Left forelimb (tissue), 1 donor: Measurements from ENCODE around the gene PKP2.
A peak's percentile ranks its signal among the peaks of the same experiment; 100 is the strongest.

ENCODE experiments used
- DNase-seq: peaks from one replicate; pipeline ENCODE4 v3.0.0-alpha.2; 2018; ENCODE audit warnings: low spot score

PKP2 gene

DNA sequence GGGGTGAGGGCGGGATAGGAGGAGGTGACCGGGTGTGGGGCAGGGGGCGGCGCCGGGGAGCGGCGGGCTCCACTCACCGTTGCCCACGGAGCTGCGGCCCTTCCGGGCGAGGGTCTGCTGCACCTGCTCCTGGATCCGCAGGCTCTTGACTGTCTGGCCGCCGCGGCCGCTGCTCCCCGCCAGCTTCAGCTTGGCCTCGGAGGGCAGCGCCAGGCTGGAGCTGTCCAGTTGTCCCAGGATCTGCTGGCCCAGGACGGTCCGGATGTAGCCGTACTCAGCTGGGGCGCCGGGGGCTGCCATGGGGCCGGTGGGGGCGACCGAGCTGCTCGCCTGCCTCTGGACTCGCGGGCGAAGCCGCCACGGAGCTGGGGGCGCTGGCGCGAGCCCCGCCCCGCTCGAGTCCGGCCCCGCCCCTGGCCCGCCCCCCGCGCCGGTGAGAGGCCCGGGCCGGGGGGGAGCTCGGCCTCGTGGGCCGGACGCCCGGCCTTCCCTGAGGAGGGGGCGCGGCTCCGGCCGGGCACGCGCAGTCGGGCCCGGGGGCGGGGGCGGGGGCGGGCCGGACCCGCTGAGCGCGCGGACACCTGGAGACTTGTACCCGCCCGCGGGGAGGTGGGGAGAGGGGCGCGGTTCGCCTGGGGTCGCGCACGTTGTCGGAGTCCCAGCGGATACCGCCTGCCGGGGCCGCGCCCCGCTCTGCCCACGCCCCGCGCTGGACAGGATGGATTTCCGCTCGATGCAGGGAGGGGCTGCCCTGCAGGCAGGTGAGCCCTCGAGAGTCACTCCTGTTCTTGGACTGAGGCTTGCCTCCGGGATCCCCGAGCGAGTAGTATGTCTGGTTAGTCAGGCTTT lies at the start of gene PKP2:
TSS of gene PKP2 (minus strand) at position 346 of the 849 bp plus-strand sequence. CDS start at position 300, 46 bp downstream.
- DNase-seq = peak; percentile 84

DNA sequence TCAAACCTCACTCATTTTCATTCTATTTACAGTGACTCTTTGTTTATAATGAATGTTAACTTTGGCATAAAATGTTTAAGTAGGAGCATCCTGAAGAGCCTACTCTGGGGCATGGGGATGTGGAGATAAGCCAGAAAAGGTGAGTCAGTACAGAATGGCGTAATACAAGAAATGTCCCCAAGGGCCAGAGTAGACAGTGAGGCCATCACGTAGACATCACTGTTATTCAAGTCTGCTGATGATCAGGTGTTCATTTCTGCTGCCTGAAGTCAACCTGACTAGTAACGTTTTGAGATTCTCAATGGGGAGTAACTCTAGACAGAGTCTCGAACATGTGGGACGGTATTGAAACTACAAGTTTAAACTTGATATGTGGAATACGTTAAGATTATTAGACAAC lies 47.6 kb upstream of the PKP2 start:
- DNase-seq = no peak

- no peak for DNase-seq
Measured at GRCh38 chr12:32939801-32940200, 43.2 kb upstream of the PKP2 start.

DNA sequence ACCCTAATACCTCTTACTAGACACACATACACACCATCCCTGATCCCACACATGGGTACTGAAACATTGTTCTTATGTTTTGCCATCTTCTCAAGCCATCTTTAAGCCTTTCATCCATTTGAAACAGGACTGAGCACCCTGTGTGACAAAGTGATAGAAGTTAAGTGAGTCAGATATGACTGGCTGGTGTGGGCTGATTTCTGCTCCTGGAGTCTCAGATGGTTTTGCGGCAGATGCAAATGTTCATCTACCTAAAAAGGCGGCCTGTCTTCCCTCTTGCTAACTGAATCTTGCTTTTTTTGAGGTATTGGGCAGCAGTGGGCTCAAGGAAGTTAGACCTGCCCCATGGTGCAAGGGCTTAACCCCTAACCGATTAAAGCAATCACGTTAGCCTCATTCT lies 30.4 kb upstream of the PKP2 start:
- DNase-seq = no peak

DNA sequence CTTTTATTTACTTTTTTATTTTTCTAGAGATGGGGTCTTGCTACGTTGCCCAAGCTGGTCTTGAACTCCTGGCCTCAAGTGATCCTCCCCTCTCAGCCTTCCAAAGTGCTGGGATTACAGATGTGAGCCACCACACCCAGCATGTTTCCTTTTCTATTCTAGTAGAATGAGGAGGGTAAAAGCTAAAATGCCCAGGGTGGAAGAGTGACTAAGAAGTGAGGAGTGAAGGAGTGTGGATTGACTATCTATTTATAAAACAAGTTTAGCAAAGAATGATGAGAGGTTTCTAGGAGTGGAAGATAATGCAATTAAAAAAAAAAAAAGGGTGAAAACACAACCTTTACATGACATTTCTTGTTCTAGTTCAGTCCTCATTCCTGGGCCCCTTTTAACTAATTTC lies 29.8 kb upstream of the PKP2 start:
- DNase-seq = no peak

- no peak for DNase-seq
Measured at GRCh38 chr12:32922546-32923297, 26.1 kb upstream of the PKP2 start.

- DNase-seq = no peak
Measured at GRCh38 chr12:32921397-32921796, 24.8 kb upstream of the PKP2 start.

GRCh38 chr12:32920506-32921085 lies 24.0 kb upstream of the PKP2 start:
- DNase-seq = no peak

GRCh38 chr12:32918890-32919801 lies 22.6 kb upstream of the PKP2 start:
- no peak for DNase-seq

GRCh38 chr12:32917094-32917611 lies 20.6 kb upstream of the PKP2 start:
- DNase-seq = no peak

DNA sequence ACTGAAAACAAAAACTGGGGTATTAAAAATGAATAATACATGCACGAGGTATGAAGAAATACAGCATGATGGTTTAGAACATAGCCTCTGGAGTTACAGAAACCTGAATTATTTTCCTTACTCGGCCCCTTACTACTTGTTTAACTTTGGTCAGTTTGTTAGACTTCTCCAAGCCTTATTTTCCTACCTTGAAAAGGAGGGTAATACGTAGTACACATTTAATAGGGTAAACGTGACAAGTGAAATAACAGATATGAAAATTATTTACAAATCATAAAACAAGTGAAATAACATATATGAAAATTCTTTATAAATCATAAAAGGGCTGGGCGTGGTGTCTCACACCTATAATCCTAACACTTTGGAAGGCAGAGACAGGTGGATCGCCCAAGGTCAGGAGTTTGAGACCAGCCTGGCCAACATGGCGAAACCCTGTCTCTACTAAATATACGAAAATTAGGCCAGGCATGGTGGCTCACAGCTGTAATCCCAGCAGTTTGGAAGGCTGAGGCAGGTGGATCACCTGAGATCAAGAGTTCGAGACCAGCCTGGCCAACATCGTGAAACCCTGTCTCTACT lies 11.4 kb upstream of the PKP2 start:
- DNase-seq = no peak

- no peak for DNase-seq
Measured at GRCh38 chr12:32907166-32907565, 10.6 kb upstream of the PKP2 start.

GRCh38 chr12:32906399-32907165 lies 10.0 kb upstream of the PKP2 start:
- no peak for DNase-seq

DNA sequence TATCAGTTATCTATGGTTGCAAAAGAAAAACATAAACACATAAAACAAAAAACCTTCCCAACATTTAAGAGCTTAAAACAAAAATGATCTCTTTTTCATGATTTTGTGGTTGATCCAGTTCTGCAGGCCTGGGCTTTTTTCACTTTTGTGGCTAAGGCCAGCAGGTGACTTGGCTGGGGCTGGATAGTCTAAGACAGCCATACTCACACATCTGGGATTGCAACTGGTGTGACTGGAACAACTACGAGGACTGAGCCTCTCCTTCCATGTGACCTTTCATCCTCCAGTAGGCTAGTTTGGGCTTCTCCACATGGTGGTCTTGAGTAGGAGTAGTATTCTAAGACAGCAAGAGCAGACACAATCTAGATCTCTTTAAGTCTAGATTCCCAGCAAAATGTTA lies 7.2 kb upstream of the PKP2 start:
- DNase-seq = no peak

- no peak for DNase-seq
Measured at GRCh38 chr12:32903318-32903717, 6.7 kb upstream of the PKP2 start.

DNA sequence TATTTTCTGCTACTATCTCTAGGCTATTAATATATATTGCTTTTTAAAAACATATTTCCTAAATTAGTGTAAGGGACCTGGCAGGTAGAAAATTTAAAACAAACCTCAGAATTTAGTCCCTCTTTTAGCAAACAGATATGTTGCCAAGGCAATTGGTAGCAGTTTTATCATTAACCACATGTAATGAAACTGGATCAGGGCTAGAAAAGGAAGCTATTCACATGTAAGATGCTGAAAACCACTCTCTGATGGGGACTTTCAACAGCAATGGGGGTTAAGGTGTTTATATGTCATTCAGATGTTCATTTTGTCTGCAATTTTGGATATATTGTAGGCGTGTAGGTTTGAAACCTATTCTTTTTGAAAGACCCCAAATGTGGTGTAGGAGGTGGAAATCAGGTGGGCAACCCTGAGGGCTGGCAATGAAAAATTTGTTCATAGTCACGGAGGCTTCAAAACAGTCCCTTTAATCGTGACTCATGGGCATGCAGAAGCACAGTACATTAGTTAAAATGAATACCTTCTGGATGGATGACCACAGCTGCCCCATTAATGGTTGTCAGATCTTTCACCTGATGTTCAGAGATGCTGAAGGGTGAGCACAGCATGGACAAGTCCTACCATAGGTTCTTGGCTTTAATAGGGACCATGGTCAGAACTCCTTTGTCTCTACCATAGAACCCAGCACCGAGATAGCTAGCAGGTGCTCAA lies 5.9 kb upstream of the PKP2 start:
- DNase-seq = no peak

GRCh38 chr12:32901553-32901952 lies 5.0 kb upstream of the PKP2 start:
- no peak for DNase-seq

DNA sequence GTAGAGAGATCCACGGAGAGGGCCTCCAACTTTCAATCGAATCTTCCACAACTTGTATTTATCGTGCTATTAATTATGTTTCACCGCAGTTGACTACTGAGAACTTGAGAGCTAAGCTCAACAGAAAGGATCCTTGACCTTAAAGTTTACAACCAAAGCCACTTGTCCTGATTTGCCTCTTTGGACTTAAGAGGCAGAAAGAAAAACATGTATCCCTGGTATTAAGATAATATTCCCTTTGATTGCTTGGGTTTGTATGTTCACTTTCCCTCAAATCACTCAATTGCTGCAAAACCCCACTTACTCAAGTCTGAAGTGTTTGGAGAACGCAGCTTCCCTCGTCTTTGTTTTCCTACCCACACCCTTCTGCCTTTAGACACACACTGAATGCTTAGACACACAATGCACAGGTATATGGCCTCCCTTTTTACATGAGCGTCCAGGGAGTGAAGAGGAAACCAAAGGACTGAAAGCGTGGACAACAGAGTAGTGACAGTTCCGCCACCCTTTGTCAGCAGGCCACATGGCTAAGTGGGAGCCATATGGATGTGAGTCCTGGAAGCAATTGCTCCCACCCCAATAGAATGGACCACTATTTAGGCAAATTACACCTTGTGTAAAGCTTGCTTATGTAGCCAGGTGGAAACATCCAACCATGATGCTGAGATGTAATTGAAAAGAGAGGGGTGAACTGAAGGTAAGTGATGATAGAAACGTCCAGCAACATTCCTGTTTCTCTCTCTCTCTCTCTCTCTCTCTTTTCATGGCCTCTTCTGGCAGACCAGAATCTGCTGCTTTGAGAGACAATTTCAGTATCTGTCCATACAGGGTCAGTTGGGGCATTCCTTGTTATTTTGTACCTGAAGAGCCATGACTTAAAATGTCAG lies 1.4 kb upstream of the PKP2 start:
- no peak for DNase-seq

DNA sequence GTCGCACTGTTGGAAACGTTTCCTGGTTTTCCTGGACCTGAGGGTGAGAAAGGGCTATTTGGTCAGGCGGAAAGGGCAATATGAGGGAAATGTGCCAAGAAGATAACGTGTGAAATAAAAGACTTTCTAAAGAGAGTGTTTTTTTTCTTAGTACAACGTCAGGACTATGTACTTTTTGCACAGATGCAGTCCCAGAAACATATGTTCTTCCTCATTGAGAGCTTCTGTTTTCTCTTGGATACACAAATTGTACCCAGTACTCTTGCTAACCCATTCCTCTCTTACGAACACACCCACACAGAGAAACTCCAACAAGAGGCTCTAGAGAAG lies 669 bp upstream of the PKP2 start:
- no peak for DNase-seq
